IMR-90 (cell line): Measurements from ENCODE around the gene HNRNPUL1.

Experiments used
- CEBPB ChIP-seq: IDR thresholded peaks from 2 replicates; pipeline ENCODE4 v1.6.1; 2012; ENCODE audit warnings: low read depth, low read length, improper control_type of control experiment
- FOS ChIP-seq: fragments of 150-350 bp; IDR thresholded peaks from 2 replicates; pipeline ENCODE4 v1.6.1; 2016; ENCODE audit warnings: low read depth, low read length
- MAFK ChIP-seq: IDR thresholded peaks from 2 replicates; pipeline ENCODE4 v1.6.1; 2012; ENCODE audit warnings: low read depth, low read length, improper control_type of control experiment
- POLR2A ChIP-seq: IDR thresholded peaks from 2 replicates; pipeline ENCODE4 v1.6.1; 2012; ENCODE audit warnings: mild to moderate bottlenecking, low read depth, low read length
- RAD21 ChIP-seq: IDR thresholded peaks from 2 replicates; pipeline ENCODE4 v1.6.1; 2012; ENCODE audit warnings: low read length, improper control_type of control experiment
- RFX5 ChIP-seq: IDR thresholded peaks from 2 replicates; pipeline ENCODE4 v1.8.0; 2012; ENCODE audit warnings: low read depth, mild to moderate bottlenecking, low read length, moderate library complexity
- TF ChIP-seq, protein P1 (sequence below): conservative IDR thresholded peaks from 2 replicates; pipeline ENCODE4 v1.5.1; 2012; ENCODE audit warnings: mild to moderate bottlenecking, low read depth, low read length, improper control_type of control experiment

DNA sequence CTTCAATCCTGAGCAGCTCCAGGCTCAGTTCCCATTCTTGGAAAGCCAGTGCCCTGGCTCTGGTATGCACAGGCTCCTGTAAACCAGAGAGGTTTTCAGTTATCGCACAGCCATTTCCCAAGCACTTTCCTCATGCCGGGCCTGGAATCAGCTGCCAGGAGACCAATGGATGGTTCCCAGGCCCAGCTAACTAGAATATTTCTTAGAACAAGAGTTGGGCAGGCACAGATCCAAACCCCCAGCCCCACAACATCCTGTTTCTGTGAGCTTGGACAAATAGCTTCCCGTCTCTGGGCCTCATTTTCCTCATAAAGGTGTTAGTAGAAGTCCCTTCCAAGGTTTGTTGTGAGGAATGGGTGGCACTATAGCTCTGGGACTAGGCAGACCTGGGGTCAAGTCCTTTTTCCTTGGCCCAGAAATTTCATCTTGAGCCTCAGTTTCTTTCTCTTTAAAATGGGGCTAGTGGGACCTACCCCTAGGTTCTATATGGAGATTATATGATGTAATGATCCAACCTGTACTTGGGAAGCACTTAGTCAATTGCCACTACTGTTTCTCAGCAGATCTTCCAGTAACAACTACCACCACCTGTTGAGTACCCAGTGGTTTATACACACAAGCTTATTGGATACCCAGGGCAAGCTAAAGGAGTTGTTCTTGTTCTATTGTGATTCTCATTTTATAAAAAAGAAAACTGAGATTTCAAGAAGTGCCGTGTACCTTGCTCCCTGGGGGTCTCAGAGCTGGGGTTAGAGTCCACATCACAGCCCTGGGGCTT lies 40.7 kb downstream of the HNRNPUL1 start:
- TF ChIP-seq POLR2A (no peak), RAD21 (no peak), RFX5 (no peak), MAFK (no peak), FOS (no peak), CEBPB (no peak)
- TF ChIP-seq, protein P1, sequence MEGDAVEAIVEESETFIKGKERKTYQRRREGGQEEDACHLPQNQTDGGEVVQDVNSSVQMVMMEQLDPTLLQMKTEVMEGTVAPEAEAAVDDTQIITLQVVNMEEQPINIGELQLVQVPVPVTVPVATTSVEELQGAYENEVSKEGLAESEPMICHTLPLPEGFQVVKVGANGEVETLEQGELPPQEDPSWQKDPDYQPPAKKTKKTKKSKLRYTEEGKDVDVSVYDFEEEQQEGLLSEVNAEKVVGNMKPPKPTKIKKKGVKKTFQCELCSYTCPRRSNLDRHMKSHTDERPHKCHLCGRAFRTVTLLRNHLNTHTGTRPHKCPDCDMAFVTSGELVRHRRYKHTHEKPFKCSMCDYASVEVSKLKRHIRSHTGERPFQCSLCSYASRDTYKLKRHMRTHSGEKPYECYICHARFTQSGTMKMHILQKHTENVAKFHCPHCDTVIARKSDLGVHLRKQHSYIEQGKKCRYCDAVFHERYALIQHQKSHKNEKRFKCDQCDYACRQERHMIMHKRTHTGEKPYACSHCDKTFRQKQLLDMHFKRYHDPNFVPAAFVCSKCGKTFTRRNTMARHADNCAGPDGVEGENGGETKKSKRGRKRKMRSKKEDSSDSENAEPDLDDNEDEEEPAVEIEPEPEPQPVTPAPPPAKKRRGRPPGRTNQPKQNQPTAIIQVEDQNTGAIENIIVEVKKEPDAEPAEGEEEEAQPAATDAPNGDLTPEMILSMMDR = no peak
